HepG2 (cell line): Measurements from ENCODE around the gene KCNE2. TPM values are rescaled to one million over a fixed set of nuclear protein-coding genes. Genes with fewer than 3 reads are reported as not detected.

Experiments
- ATAC-seq: fragments of 200-7000 bp; cut with Tn5 transposase; 3 replicates; pipeline ENCODE4 v1.9.1; 2020; ENCODE audit warnings: mild to moderate bottlenecking, moderate library complexity
- BruUV-seq: library from RNA; stranded (reverse); fragments of 400-500 nt; replicated peaks from 2 replicates; lab custom pipeline; 2021; lab: Mats Ljungman, UMichigan
- CTCF ChIA-PET: fragments of 300-600 bp; formaldehyde crosslinking; extraction: SDS; loops from one replicate; lab custom pipeline; 2021; ENCODE audit warnings: low total read pairs, inconsistent platforms, low intra/inter-chr PET ratio; lab: Yijun Ruan, JAX
- POLR2A ChIA-PET: fragments of 350-600 bp; sonication (Branson Sonifier 250); formaldehyde crosslinking; loops from one replicate; lab custom pipeline; 2020; ENCODE audit warnings: antibody characterized with exemption, inconsistent platforms; lab: Yijun Ruan, JAX
- DNase-seq: peaks from one replicate; pipeline ENCODE4 v3.0.0-alpha.2; 2015; ENCODE audit warnings: low spot score
- FAIRE-seq: peaks from 3 replicates; lab custom pipeline; 2011; peaks lifted over from hg19 to GRCh38; lab: Jason Lieb, UNC
- H2AFZ ChIP-seq: one replicate; pipeline ENCODE4 v1.6.1; 2011; ENCODE audit warnings: low read length, inconsistent platforms
- H3K27ac ChIP-seq: fragments of 300-600 bp; 3 replicates; pipeline ENCODE4 v1.8.0; 2011; ENCODE audit warnings: mixed run types, mild to moderate bottlenecking, mixed read lengths, low read length, inconsistent platforms; ENCODE audit not compliant: insufficient read depth; ENCODE audit errors: extremely low read length
- H3K27me3 ChIP-seq, 2 experiments: fragments of 200-600 bp in 1 of 2; 2 replicates in 1 of 2; 3 replicates in 1 of 2; pipeline versions ENCODE4 v1.6.0 to v1.8.0; 2011; ENCODE audit warnings: low read length in 2 of 2, mild to moderate bottlenecking in 2 of 2, moderate library complexity in 2 of 2, inconsistent platforms in 1 of 2; ENCODE audit not compliant: insufficient read depth in 2 of 2, control insufficient read depth in 1 of 2
- H3K36me3 ChIP-seq, 2 experiments: fragments of 200-600 bp in 1 of 2; replicated peaks in 1 of 2; 2 replicates in 1 of 2; 3 replicates in 1 of 2; pipeline versions ENCODE4 v1.5.1 to v1.8.0; 2011; ENCODE audit warnings: low read length in 2 of 2, inconsistent platforms in 1 of 2; ENCODE audit not compliant: insufficient read depth in 2 of 2, control insufficient read depth in 1 of 2
- H3K4me1 ChIP-seq: 2 replicates; pipeline ENCODE4 v1.5.1; 2012; ENCODE audit warnings: low read length, inconsistent platforms; ENCODE audit not compliant: insufficient read depth
- H3K4me2 ChIP-seq: 2 replicates; pipeline ENCODE4 v1.6.0; 2011; ENCODE audit warnings: low read depth, low read length, inconsistent platforms
- H3K4me3 ChIP-seq, 3 experiments: fragments of 200-600 bp in 1 of 3; sonication (generic), shearing (Covaris generic) in 1 of 3; replicated peaks in 1 of 3; 2 replicates each; pipeline ENCODE4 v1.5.1; 2011 to 2016; ENCODE audit warnings: low read length in 3 of 3, inconsistent platforms in 2 of 3, low read depth in 2 of 3, mild to moderate bottlenecking in 2 of 3, control low read depth in 1 of 3, mixed read lengths in 1 of 3; ENCODE audit not compliant: insufficient read depth in 1 of 3
- H3K79me2 ChIP-seq: one replicate; pipeline ENCODE4 v1.6.1; 2011; ENCODE audit warnings: low read length, inconsistent platforms; ENCODE audit not compliant: insufficient read depth
- H3K9ac ChIP-seq: 2 replicates; pipeline ENCODE4 v1.6.0; 2011; ENCODE audit warnings: mild to moderate bottlenecking, low read depth, low read length, inconsistent platforms; ENCODE audit not compliant: insufficient read depth
- H3K9me3 ChIP-seq: 2 replicates; pipeline ENCODE4 v1.5.1; 2012; ENCODE audit warnings: mild to moderate bottlenecking, low read length
- H4K20me1 ChIP-seq: 2 replicates; pipeline ENCODE4 v1.6.0; 2011; ENCODE audit warnings: inconsistent platforms, mild to moderate bottlenecking, low read length, moderate library complexity; ENCODE audit not compliant: insufficient read depth
- ASH2L ChIP-seq: fragments of 300-600, 200-600 bp; sonication (generic); IDR thresholded peaks from 2 replicates; pipeline ENCODE4 v1.7.0; 2017; ENCODE audit warnings: low read depth, mild to moderate bottlenecking, moderate library complexity, mixed read lengths, low read length; ENCODE audit not compliant: insufficient read length
- HNRNPL ChIP-seq: fragments of 200-400 bp; formaldehyde crosslinking; IDR thresholded peaks from 2 replicates; pipeline ENCODE4 v1.6.1; 2017; ENCODE audit warnings: mild to moderate bottlenecking, low read depth, low read length
- MED13 ChIP-seq: sonication (generic); formaldehyde crosslinking; IDR thresholded peaks from 2 replicates; pipeline ENCODE4 v1.5.0; 2020; ENCODE audit warnings: missing genetic modification reagents
- MIER3 ChIP-seq: IDR thresholded peaks from 2 replicates; pipeline ENCODE4 v1.6.1; 2016; ENCODE audit warnings: missing compliant biosample characterization, borderline replicate concordance
- MYNN ChIP-seq: sonication (generic); formaldehyde crosslinking; IDR thresholded peaks from 2 replicates; pipeline ENCODE4 v1.4.0; 2020; ENCODE audit warnings: mild to moderate bottlenecking, low read depth, missing genetic modification reagents
- PAWR ChIP-seq: sonication (generic); formaldehyde crosslinking; IDR thresholded peaks from 2 replicates; pipeline ENCODE4 v1.4.0; 2020; ENCODE audit warnings: missing genetic modification reagents, mild to moderate bottlenecking, borderline replicate concordance
- TP53 ChIP-seq: sonication (generic); formaldehyde crosslinking; conservative IDR thresholded peaks from 2 replicates; pipeline ENCODE4 v1.4.0; 2020; ENCODE audit warnings: missing genetic modification reagents
- ZNF230 ChIP-seq: sonication (generic); formaldehyde crosslinking; IDR thresholded peaks from 2 replicates; pipeline ENCODE4 v1.4.0; 2020; ENCODE audit warnings: mild to moderate bottlenecking, missing genetic modification reagents
- ZNF296 ChIP-seq: sonication (generic); formaldehyde crosslinking; conservative IDR thresholded peaks from 2 replicates; pipeline ENCODE4 v1.5.0; 2020; ENCODE audit warnings: mild to moderate bottlenecking, missing genetic modification reagents
- ZNF546 ChIP-seq: sonication (generic); formaldehyde crosslinking; conservative IDR thresholded peaks from 2 replicates; pipeline ENCODE4 v1.8.1; 2023; ENCODE audit warnings: mild to moderate bottlenecking, missing genetic modification reagents
- ZNF652 ChIP-seq: IDR thresholded peaks from 2 replicates; pipeline ENCODE4 v1.6.1; 2016; ENCODE audit warnings: low read depth, borderline replicate concordance
- WGBS: methylation state at CpG from one replicate; pipeline ENCODE4 v1.1.6; 2017; ENCODE audit warnings: low lambda C conversion rate; 5-methylcytosine and 5-hydroxymethylcytosine counted together
- in situ Hi-C: cut with HindIII; loops from 2 replicates; pipeline ENCODE4 v1.10.0; 2017; ENCODE audit warnings: low pct_unique_long_range_greater_than_20kb; ENCODE audit not compliant: extremely low pct_ligation_motif_present
- intact Hi-C: fragments of 100-400 bp; cut with micrococcal nuclease; formaldehyde crosslinking; loops from one replicate; pipeline ENCODE4 v1.10.0; 2022; ENCODE audit not compliant: unreplicated experiment
- polyA plus RNA-seq, 8 experiments: library from polyadenylated mRNA; depleted of rRNA in 3 of 8; stranded (reverse) in 7 of 8; unstranded in 1 of 8; fragments of >200 nt; fragmentation: Illumina TruSeq in 4 of 8; extraction: Trizol in 4 of 8; gene quantifications; 2 replicates each; pipeline versions ENCODE4 v1.2.1 to v1.2.3, GENCODE V29; 2011 to 2016; ENCODE audit warnings: low read depth in 4 of 8, missing spikeins in 1 of 8, mixed read lengths in 1 of 8; ENCODE audit not compliant: insufficient read depth in 1 of 8
- total RNA-seq, 5 experiments: library from RNA; depleted of rRNA; stranded (reverse); fragments of >200 nt; fragmentation: Illumina TruSeq; extraction: Trizol; gene quantifications; 2 replicates each; pipeline ENCODE4 v1.2.3, GENCODE V29; 2016; ENCODE audit warnings: low read depth in 1 of 5
- TF ChIP-seq, protein P1 (sequence below): sonication (generic); formaldehyde crosslinking; IDR thresholded peaks from 2 replicates; pipeline ENCODE4 v1.4.0; 2020; ENCODE audit warnings: missing genetic modification reagents; ENCODE audit errors: not compliant biosample characterization
- TF ChIP-seq, protein P2 (sequence below): sonication (generic); formaldehyde crosslinking; IDR thresholded peaks from 2 replicates; pipeline ENCODE4 v1.4.0; 2020; ENCODE audit warnings: mild to moderate bottlenecking, missing genetic modification reagents
- TF ChIP-seq, protein P3 (sequence below): IDR thresholded peaks from 2 replicates; pipeline ENCODE4 v1.6.1; 2016

Gene KCNE2
- total and polyA plus RNA-seq, 2 of the 13 experiments (the other 11 are each of a cell fraction or from before 2014, with no cell fraction given): not detected

DNA sequence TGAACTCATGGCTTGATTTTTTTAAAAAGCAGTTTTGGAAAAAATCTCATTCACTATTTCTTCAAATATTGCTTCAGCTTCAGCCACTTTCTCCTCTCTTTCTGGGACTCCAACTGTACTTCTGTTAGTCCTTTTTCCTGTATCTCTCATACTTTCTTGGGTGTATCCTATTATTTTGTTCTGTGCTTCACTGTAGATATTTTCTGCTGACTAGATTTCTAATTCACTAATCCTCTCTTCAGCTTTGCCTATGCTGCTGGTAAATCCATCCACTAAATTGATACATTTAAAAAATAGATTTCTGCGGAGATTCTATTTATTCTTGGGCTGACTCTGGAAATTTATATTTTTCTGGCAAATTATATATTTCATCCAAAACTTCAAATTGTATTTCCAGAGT is 4.9 kb upstream of the KCNE2 start:
- TF ChIP-seq, protein P1, sequence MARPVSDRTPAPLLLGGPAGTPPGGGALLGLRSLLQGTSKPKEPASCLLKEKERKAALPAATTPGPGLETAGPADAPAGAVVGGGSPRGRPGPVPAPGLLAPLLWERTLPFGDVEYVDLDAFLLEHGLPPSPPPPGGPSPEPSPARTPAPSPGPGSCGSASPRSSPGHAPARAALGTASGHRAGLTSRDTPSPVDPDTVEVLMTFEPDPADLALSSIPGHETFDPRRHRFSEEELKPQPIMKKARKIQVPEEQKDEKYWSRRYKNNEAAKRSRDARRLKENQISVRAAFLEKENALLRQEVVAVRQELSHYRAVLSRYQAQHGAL (CRISPR knock-in tag): no peak
- no peak for TF ChIP-seq ZNF296 (CRISPR knock-in tag)
- TF ChIP-seq ZNF230: no peak
- TF ChIP-seq, protein P2, sequence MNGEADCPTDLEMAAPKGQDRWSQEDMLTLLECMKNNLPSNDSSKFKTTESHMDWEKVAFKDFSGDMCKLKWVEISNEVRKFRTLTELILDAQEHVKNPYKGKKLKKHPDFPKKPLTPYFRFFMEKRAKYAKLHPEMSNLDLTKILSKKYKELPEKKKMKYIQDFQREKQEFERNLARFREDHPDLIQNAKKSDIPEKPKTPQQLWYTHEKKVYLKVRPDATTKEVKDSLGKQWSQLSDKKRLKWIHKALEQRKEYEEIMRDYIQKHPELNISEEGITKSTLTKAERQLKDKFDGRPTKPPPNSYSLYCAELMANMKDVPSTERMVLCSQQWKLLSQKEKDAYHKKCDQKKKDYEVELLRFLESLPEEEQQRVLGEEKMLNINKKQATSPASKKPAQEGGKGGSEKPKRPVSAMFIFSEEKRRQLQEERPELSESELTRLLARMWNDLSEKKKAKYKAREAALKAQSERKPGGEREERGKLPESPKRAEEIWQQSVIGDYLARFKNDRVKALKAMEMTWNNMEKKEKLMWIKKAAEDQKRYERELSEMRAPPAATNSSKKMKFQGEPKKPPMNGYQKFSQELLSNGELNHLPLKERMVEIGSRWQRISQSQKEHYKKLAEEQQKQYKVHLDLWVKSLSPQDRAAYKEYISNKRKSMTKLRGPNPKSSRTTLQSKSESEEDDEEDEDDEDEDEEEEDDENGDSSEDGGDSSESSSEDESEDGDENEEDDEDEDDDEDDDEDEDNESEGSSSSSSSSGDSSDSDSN (CRISPR knock-in tag): no peak
- TF ChIP-seq TP53: no peak
- TF ChIP-seq MED13 (CRISPR knock-in tag): no peak
- no peak for TF ChIP-seq ZNF652 (CRISPR knock-in tag)
- no peak for TF ChIP-seq ZNF546
- no peak for TF ChIP-seq MYNN (CRISPR knock-in tag)
- no peak for TF ChIP-seq ASH2L
- no peak for TF ChIP-seq HNRNPL
- no peak for TF ChIP-seq MIER3
- no peak for TF ChIP-seq PAWR (CRISPR knock-in tag)
- TF ChIP-seq, protein P3, sequence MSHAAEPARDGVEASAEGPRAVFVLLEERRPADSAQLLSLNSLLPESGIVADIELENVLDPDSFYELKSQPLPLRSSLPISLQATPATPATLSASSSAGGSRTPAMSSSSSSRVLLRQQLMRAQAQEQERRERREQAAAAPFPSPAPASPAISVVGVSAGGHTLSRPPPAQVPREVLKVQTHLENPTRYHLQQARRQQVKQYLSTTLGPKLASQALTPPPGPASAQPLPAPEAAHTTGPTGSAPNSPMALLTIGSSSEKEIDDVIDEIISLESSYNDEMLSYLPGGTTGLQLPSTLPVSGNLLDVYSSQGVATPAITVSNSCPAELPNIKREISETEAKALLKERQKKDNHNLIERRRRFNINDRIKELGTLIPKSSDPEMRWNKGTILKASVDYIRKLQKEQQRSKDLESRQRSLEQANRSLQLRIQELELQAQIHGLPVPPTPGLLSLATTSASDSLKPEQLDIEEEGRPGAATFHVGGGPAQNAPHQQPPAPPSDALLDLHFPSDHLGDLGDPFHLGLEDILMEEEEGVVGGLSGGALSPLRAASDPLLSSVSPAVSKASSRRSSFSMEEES: no peak
- TF ChIP-seq, all 625 proteins: peak for 0
- ATAC-seq (no peak), FAIRE-seq (no peak), DNase-seq (no peak)
- CTCF ChIA-PET: no interaction called here
- H3K4me1 ChIP-seq: peaks cover 17% of the 10 kb centered on the region; the same call in 1 of the 2 replicates
- no peaks in the 10 kb centered on the region for H3K9me3 ChIP-seq
- intact Hi-C loops (no loop called here), in situ Hi-C loops (no loop called here)
- no peaks in the 10 kb centered on the region for H4K20me1 ChIP-seq
- H3K4me2 ChIP-seq: no peak overlapping the region
- H3K27me3 ChIP-seq: peaks cover 0 to under 1% of the 10 kb centered on the region in 2 experiments; a peak in 2 of 5 replicates
- no peak overlapping the region for H3K9ac ChIP-seq
- POLR2A ChIA-PET: no interaction called here
- no peak overlapping the region for H3K4me3 ChIP-seq
- no peaks in the 10 kb centered on the region for H3K36me3 ChIP-seq
- 45% methylated on average over 1 of the region's 1 CpG for WGBS
- H3K27ac ChIP-seq: no peak overlapping the region
- no peak overlapping the region for H2AFZ ChIP-seq
- H3K79me2 ChIP-seq: no peaks in the 10 kb centered on the region
- BruUV-seq: no TSS peak
